K562 (cell line): ENCODE measurements around the gene ORC2. TPM values are rescaled to one million over a fixed set of nuclear protein-coding genes. Genes with fewer than 3 reads are reported as not detected.

Experiments
- CBX3 ChIP-seq, 2 experiments: IDR thresholded peaks; 1 replicate in 1 of 2; 2 replicates in 1 of 2; pipeline ENCODE4 v1.6.1; 2012; ENCODE audit warnings: inconsistent platforms in 2 of 2, low read length in 2 of 2, borderline replicate concordance in 1 of 2, control low read depth in 1 of 2
- CBX8 ChIP-seq: fragments of 200-600 bp; sonication (generic); IDR thresholded peaks from 2 replicates; pipeline ENCODE4 v1.6.1; 2012; ENCODE audit warnings: borderline replicate concordance, mixed run types, low read depth, mild to moderate bottlenecking, moderate library complexity, mixed read lengths, low read length, control low read depth, inconsistent platforms; ENCODE audit not compliant: poor library complexity, severe bottlenecking; ENCODE audit errors: extremely low read depth
- CHCHD3 ChIP-seq: fragments of 250-450 bp; sonication (Bioruptor Pico); IDR thresholded peaks from 2 replicates; pipeline ENCODE4 v2.1.2; 2022; ENCODE audit warnings: mild to moderate bottlenecking
- HEY1 ChIP-seq: fragments of 250-450 bp; sonication (Bioruptor Pico); IDR thresholded peaks from 2 replicates; pipeline ENCODE4 v1.5.0; 2020; ENCODE audit warnings: mild to moderate bottlenecking, moderate library complexity, borderline replicate concordance
- KDM1A ChIP-seq, 2 experiments: fragments of 450-650 bp; IDR thresholded peaks; 2 replicates each; pipeline ENCODE4 v1.6.1; 2016; ENCODE audit warnings: mild to moderate bottlenecking in 2 of 2
- REST ChIP-seq, 2 experiments: fragments of 450-650 bp; formaldehyde crosslinking in 1 of 2; IDR thresholded peaks; 2 replicates each; pipeline versions ENCODE4 v1.4.0 to v1.6.1; 2014 to 2020; ENCODE audit warnings: mild to moderate bottlenecking in 2 of 2, borderline replicate concordance in 1 of 2, low read depth in 1 of 2
- RFX7 ChIP-seq: fragments of 250-450 bp; sonication (Bioruptor Pico); IDR thresholded peaks from 2 replicates; pipeline ENCODE4 v1.5.1; 2021; ENCODE audit warnings: mild to moderate bottlenecking
- SAFB2 ChIP-seq: fragments of 200-400 bp; formaldehyde crosslinking; IDR thresholded peaks from 2 replicates; pipeline ENCODE4 v1.6.1; 2018; ENCODE audit warnings: borderline replicate concordance, low read length, low read depth, moderate library complexity; ENCODE audit not compliant: severe bottlenecking
- TAF15 ChIP-seq: fragments of 200-400 bp; formaldehyde crosslinking; IDR thresholded peaks from 2 replicates; pipeline ENCODE4 v1.6.1; 2017; ENCODE audit warnings: mild to moderate bottlenecking, low read depth, low read length, moderate library complexity
- ZNF766 ChIP-seq: fragments of 200-800 bp; sonication (Bioruptor generic); conservative IDR thresholded peaks from 2 replicates; pipeline ENCODE4 v1.6.1; 2016; ENCODE audit warnings: missing genetic modification characterization, missing compliant biosample characterization
- polyA plus RNA-seq, 8 experiments: library from polyadenylated mRNA; depleted of rRNA in 4 of 8; stranded (reverse) in 5 of 8; unstranded in 3 of 8; fragments of >200 nt; fragmentation: Nextera tagmentation in 2 of 8; fragmentation: Illumina TruSeq in 1 of 8; extraction: Ambion mirVana in 2 of 8; extraction: Trizol in 1 of 8; gene quantifications; 2 replicates each; pipeline versions ENCODE4 v1.2.1 to v1.2.3, GENCODE V29; 2011 to 2014; ENCODE audit warnings: inconsistent platforms in 1 of 8, missing spikeins in 1 of 8
- total RNA-seq, 7 experiments: library from RNA; depleted of rRNA in 6 of 7; stranded (reverse); fragments of >200 nt in 6 of 7; fragmentation: Illumina TruSeq in 2 of 7; extraction: Trizol in 2 of 7; gene quantifications; 2 replicates each; pipeline versions ENCODE4 v1.2.1 to v1.2.3, GENCODE V29; 2011 to 2021; ENCODE audit warnings: low replicate concordance in 1 of 7
- TF ChIP-seq, protein P1 (sequence below): fragments of 450-650 bp; IDR thresholded peaks from 2 replicates; pipeline ENCODE4 v1.6.1; 2017; ENCODE audit warnings: antibody characterized with exemption, mild to moderate bottlenecking

ORC2 gene
- total and polyA plus RNA-seq, 9 of the 15 experiments (the other 6 are each of a cell fraction or from before 2014, with no cell fraction given), result 5.6 to 41.1 (median 19.0) TPM

GRCh38 chr2:200888704-200889625 lies 74.5 kb downstream of the ORC2 start, which contains the start of the genes NIF3L1 and PPIL3 (continued):
- TF ChIP-seq, protein P1, sequence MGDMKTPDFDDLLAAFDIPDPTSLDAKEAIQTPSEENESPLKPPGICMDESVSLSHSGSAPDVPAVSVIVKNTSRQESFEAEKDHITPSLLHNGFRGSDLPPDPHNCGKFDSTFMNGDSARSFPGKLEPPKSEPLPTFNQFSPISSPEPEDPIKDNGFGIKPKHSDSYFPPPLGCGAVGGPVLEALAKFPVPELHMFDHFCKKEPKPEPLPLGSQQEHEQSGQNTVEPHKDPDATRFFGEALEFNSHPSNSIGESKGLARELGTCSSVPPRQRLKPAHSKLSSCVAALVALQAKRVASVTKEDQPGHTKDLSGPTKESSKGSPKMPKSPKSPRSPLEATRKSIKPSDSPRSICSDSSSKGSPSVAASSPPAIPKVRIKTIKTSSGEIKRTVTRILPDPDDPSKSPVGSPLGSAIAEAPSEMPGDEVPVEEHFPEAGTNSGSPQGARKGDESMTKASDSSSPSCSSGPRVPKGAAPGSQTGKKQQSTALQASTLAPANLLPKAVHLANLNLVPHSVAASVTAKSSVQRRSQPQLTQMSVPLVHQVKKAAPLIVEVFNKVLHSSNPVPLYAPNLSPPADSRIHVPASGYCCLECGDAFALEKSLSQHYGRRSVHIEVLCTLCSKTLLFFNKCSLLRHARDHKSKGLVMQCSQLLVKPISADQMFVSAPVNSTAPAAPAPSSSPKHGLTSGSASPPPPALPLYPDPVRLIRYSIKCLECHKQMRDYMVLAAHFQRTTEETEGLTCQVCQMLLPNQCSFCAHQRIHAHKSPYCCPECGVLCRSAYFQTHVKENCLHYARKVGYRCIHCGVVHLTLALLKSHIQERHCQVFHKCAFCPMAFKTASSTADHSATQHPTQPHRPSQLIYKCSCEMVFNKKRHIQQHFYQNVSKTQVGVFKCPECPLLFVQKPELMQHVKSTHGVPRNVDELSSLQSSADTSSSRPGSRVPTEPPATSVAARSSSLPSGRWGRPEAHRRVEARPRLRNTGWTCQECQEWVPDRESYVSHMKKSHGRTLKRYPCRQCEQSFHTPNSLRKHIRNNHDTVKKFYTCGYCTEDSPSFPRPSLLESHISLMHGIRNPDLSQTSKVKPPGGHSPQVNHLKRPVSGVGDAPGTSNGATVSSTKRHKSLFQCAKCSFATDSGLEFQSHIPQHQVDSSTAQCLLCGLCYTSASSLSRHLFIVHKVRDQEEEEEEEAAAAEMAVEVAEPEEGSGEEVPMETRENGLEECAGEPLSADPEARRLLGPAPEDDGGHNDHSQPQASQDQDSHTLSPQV, result no peak
- no peak for TF ChIP-seq RFX7 (CRISPR knock-in tag)
- TF ChIP-seq HEY1, result no peak
- TF ChIP-seq TAF15, result no peak
- TF ChIP-seq ZNF766 (CRISPR knock-in tag), result no peak
- no peak for TF ChIP-seq CBX8
- TF ChIP-seq CHCHD3 (CRISPR knock-in tag), result no peak
- TF ChIP-seq CBX3 (IDR thresholded peaks at IDR 0.05; ENCODE audit: borderline replicate concordance in 1 of 2, low read length in 2 of 2), result peak in 1 of 2 experiments; percentile 86; a peak in 2 of 3 replicates
- no peak for TF ChIP-seq KDM1A (IDR thresholded peaks at IDR 0.05)
- peak; percentile 99 for TF ChIP-seq REST (IDR thresholded peaks at IDR 0.05; ENCODE audit: borderline replicate concordance)
- peak; percentile 87 for TF ChIP-seq REST (CRISPR knock-in tag; IDR thresholded peaks at IDR 0.05; ENCODE audit: low read depth)
- TF ChIP-seq SAFB2, result no peak
